H9 (cell line): ENCODE measurements around the gene FEN1. TPM values are rescaled to one million over a fixed set of nuclear protein-coding genes. Genes with fewer than 3 reads are reported as not detected.

Experiments used
- DNase-seq: peaks from one replicate; pipeline ENCODE4 v3.0.0-alpha.2; 2017
- H2AFZ ChIP-seq: one replicate; pipeline ENCODE4 v1.6.1; 2013; ENCODE audit warnings: mild to moderate bottlenecking, low read length, control low read depth, moderate library complexity
- H2AK5ac ChIP-seq: 2 replicates; pipeline ENCODE4 v1.6.1; 2013; ENCODE audit warnings: low read length, control low read depth, mixed read lengths; ENCODE audit not compliant: insufficient read length
- H2BK120ac ChIP-seq: one replicate; pipeline ENCODE4 v1.6.1; 2013; ENCODE audit warnings: low read depth, mild to moderate bottlenecking, low read length, control low read depth, inconsistent platforms; ENCODE audit not compliant: poor library complexity, severe bottlenecking
- H2BK12ac ChIP-seq: 2 replicates; pipeline ENCODE4 v1.6.1; 2013; ENCODE audit warnings: low read length, control low read depth, mixed read lengths, low read depth; ENCODE audit not compliant: insufficient read length
- H2BK15ac ChIP-seq: 2 replicates; pipeline ENCODE4 v1.6.1; 2013; ENCODE audit warnings: low read depth, low read length, control low read depth
- H2BK20ac ChIP-seq: one replicate; pipeline ENCODE4 v1.6.1; 2013; ENCODE audit warnings: low read depth, mild to moderate bottlenecking, low read length, control low read depth, inconsistent platforms; ENCODE audit not compliant: poor library complexity, severe bottlenecking
- H2BK5ac ChIP-seq: 2 replicates; pipeline ENCODE4 v1.6.1; 2013; ENCODE audit warnings: low read length, control low read depth, mixed read lengths; ENCODE audit not compliant: insufficient read length
- H3K14ac ChIP-seq: 2 replicates; pipeline ENCODE4 v1.6.1; 2013; ENCODE audit warnings: low read length, control low read depth; ENCODE audit not compliant: insufficient read depth
- H3K18ac ChIP-seq: 2 replicates; pipeline ENCODE4 v1.6.1; 2013; ENCODE audit warnings: low read depth, mild to moderate bottlenecking, mixed read lengths, low read length, control low read depth; ENCODE audit not compliant: insufficient read length
- H3K23ac ChIP-seq: 2 replicates; pipeline ENCODE4 v1.6.1; 2013; ENCODE audit warnings: low read length, control low read depth, mixed read lengths, low read depth; ENCODE audit not compliant: insufficient read length
- H3K23me2 ChIP-seq: 2 replicates; pipeline ENCODE4 v1.6.1; 2013; ENCODE audit warnings: low read depth, mild to moderate bottlenecking, mixed read lengths, low read length, control low read depth; ENCODE audit not compliant: insufficient read length, poor library complexity, severe bottlenecking
- H3K27ac ChIP-seq: 2 replicates; pipeline ENCODE4 v1.5.1; 2013; ENCODE audit warnings: low read length, control low read depth, mixed read lengths, low read depth; ENCODE audit not compliant: insufficient read length
- H3K27me3 ChIP-seq: 2 replicates; pipeline ENCODE4 v1.6.1; 2013; ENCODE audit warnings: low read length, control low read depth, inconsistent platforms; ENCODE audit not compliant: insufficient read depth
- H3K4ac ChIP-seq: 2 replicates; pipeline ENCODE4 v1.6.1; 2013; ENCODE audit warnings: low read depth, mild to moderate bottlenecking, control low read depth, inconsistent platforms, low read length, moderate library complexity
- H3K4me1 ChIP-seq: 2 replicates; pipeline ENCODE4 v1.6.1; 2013; ENCODE audit warnings: low read length, control low read depth, inconsistent platforms; ENCODE audit not compliant: insufficient read depth
- H3K4me2 ChIP-seq: 2 replicates; pipeline ENCODE4 v1.6.1; 2013; ENCODE audit warnings: low read length, control low read depth, mixed read lengths; ENCODE audit not compliant: insufficient read length, insufficient read depth
- H3K56ac ChIP-seq: 2 replicates; pipeline ENCODE4 v1.6.1; 2013; ENCODE audit warnings: low read depth, mild to moderate bottlenecking, mixed read lengths, low read length, control low read depth; ENCODE audit not compliant: insufficient read length
- H3K79me1 ChIP-seq: 2 replicates; pipeline ENCODE4 v1.6.1; 2013; ENCODE audit warnings: low read depth, mild to moderate bottlenecking, moderate library complexity, low read length, control low read depth, inconsistent platforms; ENCODE audit not compliant: insufficient read depth, poor library complexity, severe bottlenecking
- H3K79me2 ChIP-seq: 2 replicates; pipeline ENCODE4 v1.6.1; 2013; ENCODE audit warnings: low read length, control low read depth, inconsistent platforms; ENCODE audit not compliant: insufficient read depth
- H3K9ac ChIP-seq: 2 replicates; pipeline ENCODE4 v1.6.1; 2013; ENCODE audit warnings: low read length, control low read depth, mixed read lengths; ENCODE audit not compliant: insufficient read length; ENCODE audit errors: extremely low read depth
- H3K9me3 ChIP-seq: one replicate; pipeline ENCODE4 v1.6.1; 2013; ENCODE audit warnings: low read depth, low read length, inconsistent platforms; ENCODE audit not compliant: control insufficient read depth
- H3T11ph ChIP-seq: one replicate; pipeline ENCODE4 v1.6.1; 2013; ENCODE audit warnings: mild to moderate bottlenecking, low read length, control low read depth, inconsistent platforms
- H4K20me1 ChIP-seq: one replicate; pipeline ENCODE4 v1.6.1; 2013; ENCODE audit not compliant: control insufficient read depth, insufficient read length, insufficient read depth
- H4K5ac ChIP-seq: 2 replicates; pipeline ENCODE4 v1.6.1; 2013; ENCODE audit warnings: low read depth, mild to moderate bottlenecking, mixed read lengths, low read length, control low read depth; ENCODE audit not compliant: insufficient read length
- H4K8ac ChIP-seq: replicated peaks from 2 replicates; pipeline ENCODE4 v1.6.1; 2013; ENCODE audit warnings: low read length, control low read depth, mixed read lengths, low read depth; ENCODE audit not compliant: insufficient read length
- H4K91ac ChIP-seq: 2 replicates; pipeline ENCODE4 v1.6.1; 2013; ENCODE audit warnings: low read depth, mild to moderate bottlenecking, moderate library complexity, mixed read lengths, low read length, control low read depth; ENCODE audit not compliant: insufficient read length
- H3K27ac Mint-ChIP-seq, 3 experiments: 2 replicates in 2 of 3; 3 replicates in 1 of 3; pipeline ENCODE4 v1.8.0; 2020 to 2021; ENCODE audit warnings: mixed read lengths in 3 of 3, mild to moderate bottlenecking in 1 of 3, moderate library complexity in 1 of 3
- H3K27me3 Mint-ChIP-seq: 2 replicates; pipeline ENCODE4 v1.8.0; 2021; ENCODE audit warnings: low read depth, mild to moderate bottlenecking, moderate library complexity, mixed read lengths
- H3K36me3 Mint-ChIP-seq, 3 experiments: 2 replicates in 2 of 3; 3 replicates in 1 of 3; pipeline ENCODE4 v1.8.0; 2020 to 2021; ENCODE audit warnings: low read depth in 3 of 3, mixed read lengths in 3 of 3; ENCODE audit not compliant: insufficient read depth in 1 of 3
- H3K4me1 Mint-ChIP-seq, 2 experiments: 2 replicates each; pipeline ENCODE4 v1.8.0; 2020; ENCODE audit warnings: mixed read lengths in 2 of 2
- H3K4me3 Mint-ChIP-seq, 2 experiments: 2 replicates in 1 of 2; 3 replicates in 1 of 2; pipeline ENCODE4 v1.8.0; 2020 to 2021; ENCODE audit warnings: mild to moderate bottlenecking in 2 of 2, mixed read lengths in 2 of 2, moderate library complexity in 1 of 2
- H3K9me3 Mint-ChIP-seq, 2 experiments: 2 replicates in 1 of 2; 3 replicates in 1 of 2; pipeline ENCODE4 v1.8.0; 2020; ENCODE audit warnings: mild to moderate bottlenecking in 2 of 2, mixed read lengths in 2 of 2, moderate library complexity in 1 of 2
- CTCF ChIP-seq: fragments of 200-600 bp; sonication (generic); conservative IDR thresholded peaks from 3 replicates; pipeline ENCODE4 v1.8.0; 2021; ENCODE audit warnings: antibody characterized with exemption, mild to moderate bottlenecking
- WGBS: extraction: QIAGEN DNeasy Blood & Tissue Kit; methylation state at CpG from one replicate; pipeline ENCODE4 v1.1.7; 2013; ENCODE audit warnings: missing lambda C conversion rate, low lambda C conversion rate, mixed read lengths; ENCODE audit not compliant: insufficient read length; ENCODE audit errors: extremely low coverage; 5-methylcytosine and 5-hydroxymethylcytosine counted together
- total RNA-seq: library from RNA; stranded (reverse); gene quantifications from 2 replicates; pipeline ENCODE4 v1.2.1, GENCODE V29; 2021

FEN1 gene
- total RNA-seq, 1 experiment from 2014 or later: 114 TPM

GRCh38 chr11:61745781-61746441, 46.8 kb upstream of the FEN1 start:
- H3K9ac ChIP-seq: no peak overlapping the region
- no CpG with 5 or more reads among the region's 15 CpGs for WGBS
- H4K20me1 ChIP-seq: no peaks in the 10 kb centered on the region
- no peak overlapping the region for H2AK5ac ChIP-seq
- no peak overlapping the region for H3K4ac ChIP-seq
- peaks cover 2% of the 10 kb centered on the region; the same call in 1 of the 2 replicates for H3K4me1 ChIP-seq
- no peak overlapping the region for H2BK120ac ChIP-seq
- TF ChIP-seq CTCF: no peak
- no peaks in the 10 kb centered on the region for H3K79me2 ChIP-seq
- H2BK5ac ChIP-seq: no peak overlapping the region
- Mint-ChIP-seq H3K27me3 (peaks cover 9% of the 10 kb centered on the region), H3K4me3 (no peak overlapping the region; a peak in 1 of 5 replicates), H3K36me3 (peaks cover 5 to 12% (median 5%) of the 10 kb centered on the region in 3 experiments; a peak in 5 of 7 replicates), H3K27ac (peak overlapping the region in 1 of 3 experiments; percentile 87; a peak in 2 of 7 replicates), H3K9me3 (no peaks in the 10 kb centered on the region; a peak in 2 of 5 replicates), H3K4me1 (peaks cover 23 to 40% of the 10 kb centered on the region in 2 experiments)
- H4K8ac ChIP-seq: no peak overlapping the region
- no peaks in the 10 kb centered on the region for H3K27me3 ChIP-seq
- no peak overlapping the region for H2BK15ac ChIP-seq
- H3K14ac ChIP-seq: no peak overlapping the region; the same call in 1 of the 2 replicates
- no peak overlapping the region for H4K91ac ChIP-seq
- H3K9me3 ChIP-seq: no peaks in the 10 kb centered on the region
- no peak overlapping the region for H3K27ac ChIP-seq
- H2BK20ac ChIP-seq: no peak overlapping the region
- no peaks in the 10 kb centered on the region for H3K79me1 ChIP-seq
- no peak for DNase-seq
- no peak overlapping the region for H2BK12ac ChIP-seq
- no peak overlapping the region for H3K23ac ChIP-seq
- no peaks in the 10 kb centered on the region for H3K23me2 ChIP-seq
- H3T11ph ChIP-seq: no peak overlapping the region
- H3K4me2 ChIP-seq: no peak overlapping the region
- H3K56ac ChIP-seq: no peak overlapping the region
- no peak overlapping the region for H2AFZ ChIP-seq
- H3K18ac ChIP-seq: no peak overlapping the region
- H4K5ac ChIP-seq: no peak overlapping the region
